Measurements from ENCODE around the gene GCSAML.

Gene GCSAML

GRCh38 chr1:247576514-247576913, 27.6 kb downstream of the GCSAML start:
- Histone ChIP-seq H3K9me3 (ENCODE audit: insufficient read depth, low read depth, low read length) (no peaks in the 10 kb centered on the region), H3K4me1 (ENCODE audit: insufficient read depth, low read length) (no peaks in the 10 kb centered on the region), H3K27me3 (ENCODE audit: insufficient read depth, low read length) (no peaks in the 10 kb centered on the region), H3K9ac (ENCODE audit: low read depth, low read length) (no peak overlapping the region), H3K27ac (ENCODE audit: low read length) (no peak overlapping the region), H3K36me3 (ENCODE audit: insufficient read depth, low read depth, low read length) (no peaks in the 10 kb centered on the region), H3K4me3 (ENCODE audit: low read length) (no peak overlapping the region)

- H3K4me1 ChIP-seq (ENCODE audit: insufficient read depth, low read length), result no peaks in the 10 kb centered on the region
- H3K9me3 ChIP-seq (ENCODE audit: insufficient read depth, low read depth, low read length), result no peaks in the 10 kb centered on the region
- no peaks in the 10 kb centered on the region for H3K27me3 ChIP-seq (ENCODE audit: insufficient read depth, low read length)
- no peak overlapping the region for H3K9ac ChIP-seq (ENCODE audit: low read depth, low read length)
- no peak overlapping the region for H3K27ac ChIP-seq (ENCODE audit: low read length)
- H3K36me3 ChIP-seq (ENCODE audit: insufficient read depth, low read depth, low read length), result no peaks in the 10 kb centered on the region
- H3K4me3 ChIP-seq (ENCODE audit: low read length), result no peak overlapping the region
Observed at GRCh38 chr1:247578946-247579460, 30.1 kb downstream of the GCSAML start.

GRCh38 chr1:247588060-247588459, 39.1 kb downstream of the GCSAML start, which contains the start of gene OR2G2:
Gene OR2G2 (plus strand): TSS chr1:247588360. CDS start chr1:247588360, 0 bp downstream.
- H3K9me3 ChIP-seq (ENCODE audit: insufficient read depth, low read depth, low read length), result no peaks in the 10 kb centered on the region
- no peaks in the 10 kb centered on the region for H3K4me1 ChIP-seq (ENCODE audit: insufficient read depth, low read length)
- H3K36me3 ChIP-seq (ENCODE audit: insufficient read depth, low read depth, low read length), result no peaks in the 10 kb centered on the region
- no peak within 1 kb of the TSS for H3K9ac ChIP-seq (ENCODE audit: low read depth, low read length)
- no peaks in the 10 kb centered on the region for H3K27me3 ChIP-seq (ENCODE audit: insufficient read depth, low read length)
- H3K4me3 ChIP-seq (ENCODE audit: low read length), result no peak within 1 kb of the TSS
- H3K27ac ChIP-seq (ENCODE audit: low read length), result no peak within 1 kb of the TSS

- no peaks in the 10 kb centered on the region for H3K36me3 ChIP-seq (ENCODE audit: insufficient read depth, low read depth, low read length)
- no peaks in the 10 kb centered on the region for H3K27me3 ChIP-seq (ENCODE audit: insufficient read depth, low read length)
- H3K4me3 ChIP-seq (ENCODE audit: low read length), result no peak within 1 kb of the TSS
- no peaks in the 10 kb centered on the region for H3K4me1 ChIP-seq (ENCODE audit: insufficient read depth, low read length)
- H3K9me3 ChIP-seq (ENCODE audit: insufficient read depth, low read depth, low read length), result no peaks in the 10 kb centered on the region
- H3K27ac ChIP-seq (ENCODE audit: low read length), result no peak within 1 kb of the TSS
- no peak within 1 kb of the TSS for H3K9ac ChIP-seq (ENCODE audit: low read depth, low read length)
Observed at GRCh38 chr1:247605286-247605685, 56.4 kb downstream of the GCSAML start, which contains the start of gene OR2G3. Gene OR2G3 (plus strand): TSS chr1:247605586. CDS start chr1:247605586, 0 bp downstream.

- H3K27ac ChIP-seq (ENCODE audit: low read length), result no peak overlapping the region
- H3K9me3 ChIP-seq (ENCODE audit: insufficient read depth, low read depth, low read length), result no peaks in the 10 kb centered on the region
- H3K9ac ChIP-seq (ENCODE audit: low read depth, low read length), result no peak overlapping the region
- no peaks in the 10 kb centered on the region for H3K4me1 ChIP-seq (ENCODE audit: insufficient read depth, low read length)
- H3K27me3 ChIP-seq (ENCODE audit: insufficient read depth, low read length), result no peaks in the 10 kb centered on the region
- no peaks in the 10 kb centered on the region for H3K36me3 ChIP-seq (ENCODE audit: insufficient read depth, low read depth, low read length)
- H3K4me3 ChIP-seq (ENCODE audit: low read length), result no peak overlapping the region
Observed at GRCh38 chr1:247613405-247613804, 64.5 kb downstream of the GCSAML start.

GRCh38 chr1:247614625-247615024, 65.7 kb downstream of the GCSAML start:
- Histone ChIP-seq H3K4me1 (ENCODE audit: insufficient read depth, low read length) (no peaks in the 10 kb centered on the region), H3K27ac (ENCODE audit: low read length) (no peak overlapping the region), H3K27me3 (ENCODE audit: insufficient read depth, low read length) (no peaks in the 10 kb centered on the region), H3K36me3 (ENCODE audit: insufficient read depth, low read depth, low read length) (no peaks in the 10 kb centered on the region), H3K4me3 (ENCODE audit: low read length) (no peak overlapping the region), H3K9me3 (ENCODE audit: insufficient read depth, low read depth, low read length) (no peaks in the 10 kb centered on the region), H3K9ac (ENCODE audit: low read depth, low read length) (no peak overlapping the region)

All from iPS-20b (cell line).